ENCODE results near the gene CCDC134. TPM values are rescaled to one million over a fixed set of nuclear protein-coding genes. Genes with fewer than 3 reads are reported as not detected.
A peak's percentile ranks its signal among the peaks of the same experiment; 100 is the strongest.

CCDC134 gene
- total RNA-seq, 1 experiment from 2014 or later = 7.9 TPM

DNA sequence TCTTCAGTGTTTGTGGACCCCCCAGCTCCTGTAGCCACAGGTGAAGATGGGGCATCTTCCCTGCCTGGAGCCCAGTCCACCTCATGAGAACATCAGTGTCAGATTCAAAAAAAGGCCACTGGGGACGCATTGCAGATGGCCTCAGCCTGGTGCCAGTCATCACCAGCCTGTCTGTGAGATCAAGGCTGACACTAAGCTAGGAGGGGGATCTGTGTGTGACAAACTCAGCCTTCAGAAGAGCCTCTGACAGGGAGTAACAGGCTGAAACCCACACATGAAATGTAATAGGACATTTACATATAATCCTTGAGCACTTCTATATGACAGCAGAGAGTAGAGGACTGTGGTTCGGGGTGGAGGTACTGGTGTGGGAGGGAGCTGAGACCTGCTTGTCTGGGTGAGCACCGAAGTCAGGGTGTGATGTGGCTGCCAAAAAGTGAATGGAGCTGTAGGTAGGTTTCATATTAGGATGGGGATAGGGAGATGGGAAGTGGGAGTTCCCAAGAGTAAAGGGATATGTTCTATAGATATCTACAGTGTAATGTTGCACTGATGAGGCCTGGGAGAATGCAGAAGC, 20.5 kb upstream of the CCDC134 start:
- DNase-seq (no peak), ATAC-seq (no peak)
- no peak overlapping the region for H3K4me2 ChIP-seq (ENCODE audit: low read length)
- no peaks in the 10 kb centered on the region for H3K4me1 ChIP-seq (ENCODE audit: insufficient read depth, low read length)
- BruUV-seq (replicated peaks) = no TSS peak
- TF ChIP-seq EZH2phosphoT487 (IDR thresholded peaks at IDR 0.05; ENCODE audit: borderline replicate concordance, low read length) (no peak), EZH2 (IDR thresholded peaks at IDR 0.05; ENCODE audit: low read length, unreplicated experiment) (no peak), CTCF (conservative IDR thresholded peaks at IDR 0.05; ENCODE audit: low read depth, low read length) (no peak)
- H3K79me2 ChIP-seq (ENCODE audit: low read length) = no peaks in the 10 kb centered on the region
- no peak overlapping the region for H2AFZ ChIP-seq (ENCODE audit: low read length)
- H3K4me3 ChIP-seq (ENCODE audit: low read length) = no peak overlapping the region
- no peak overlapping the region for H3K9ac ChIP-seq (ENCODE audit: low read length)
- POLR2A ChIA-PET (ENCODE audit: unreplicated experiment) = no interaction called here
- CTCF ChIA-PET = interaction anchor here (2.0 kb wide), 1 partner anchor 33 kb away, joined by 6 read pairs; no protein-coding TSS in a partner anchor
- no peaks in the 10 kb centered on the region for H3F3A ChIP-seq (ENCODE audit: low read length, unreplicated experiment)
- no peaks in the 10 kb centered on the region for H3K9me2 ChIP-seq (replicated peaks; ENCODE audit: low read length)
- no peaks in the 10 kb centered on the region for H3K27me3 ChIP-seq (ENCODE audit: low read length)
- H3K9me3 ChIP-seq (ENCODE audit: low read length) = no peaks in the 10 kb centered on the region
- intact Hi-C loops (cut with micrococcal nuclease) = no loop called here
- H4K20me1 ChIP-seq (ENCODE audit: low read length) = no peaks in the 10 kb centered on the region
- H3K27ac ChIP-seq (ENCODE audit: low read length) = no peak overlapping the region
- H3K36me3 ChIP-seq (ENCODE audit: low read depth, low read length) = no peaks in the 10 kb centered on the region

DNA sequence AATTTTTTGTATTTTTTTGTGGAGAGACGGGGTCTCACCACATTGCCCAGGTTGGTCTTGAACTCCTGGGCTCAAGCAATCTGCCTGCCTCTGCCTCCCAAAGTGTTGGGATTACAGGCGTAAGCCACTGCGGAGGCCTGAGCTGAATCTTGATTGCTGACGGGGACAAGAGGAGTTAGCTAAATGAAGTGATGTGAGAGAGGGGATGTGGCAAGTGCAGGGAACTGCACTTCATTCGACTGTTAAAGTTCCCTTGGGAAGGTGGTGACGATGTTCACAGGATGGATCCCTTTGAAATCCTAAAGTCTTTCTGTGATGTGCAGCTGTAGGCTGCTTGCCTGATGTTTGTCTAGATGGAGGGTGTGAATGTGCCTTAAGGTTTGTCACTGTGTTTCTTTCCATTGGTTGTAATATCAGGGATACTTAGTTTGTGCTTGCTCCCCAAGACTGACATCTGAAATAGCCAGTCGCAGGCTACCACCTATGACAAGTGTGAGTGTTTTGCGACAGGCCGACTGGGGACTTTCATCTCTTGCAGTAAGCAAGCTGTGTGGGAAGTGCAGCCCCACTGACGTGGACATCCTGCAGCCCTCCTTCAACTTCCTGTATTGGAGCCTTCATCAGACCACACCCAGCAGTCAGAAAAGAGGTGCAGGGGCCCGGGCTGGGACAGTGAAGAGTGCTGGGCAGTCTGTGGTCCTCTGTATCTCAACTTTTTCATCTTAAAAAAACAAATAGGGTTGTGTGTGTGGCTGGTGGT, 19.6 kb upstream of the CCDC134 start:
- H3K79me2 ChIP-seq (ENCODE audit: low read length) = no peaks in the 10 kb centered on the region
- H3K36me3 ChIP-seq (ENCODE audit: low read depth, low read length) = no peaks in the 10 kb centered on the region
- no peak overlapping the region for H3K9ac ChIP-seq (ENCODE audit: low read length)
- TF ChIP-seq CTCF (conservative IDR thresholded peaks at IDR 0.05; ENCODE audit: low read depth, low read length) = no peak
- no peak for TF ChIP-seq EZH2 (IDR thresholded peaks at IDR 0.05; ENCODE audit: low read length, unreplicated experiment)
- TF ChIP-seq EZH2phosphoT487 (IDR thresholded peaks at IDR 0.05; ENCODE audit: borderline replicate concordance, low read length) = no peak
- no peak overlapping the region for H3K27ac ChIP-seq (ENCODE audit: low read length)
- no peak overlapping the region for H3K4me2 ChIP-seq (ENCODE audit: low read length)
- H4K20me1 ChIP-seq (ENCODE audit: low read length) = no peaks in the 10 kb centered on the region
- ATAC-seq (no peak; the same call in 1 of the 2 replicates), DNase-seq (no peak)
- intact Hi-C loops (cut with micrococcal nuclease) = no loop called here
- no peaks in the 10 kb centered on the region for H3K9me3 ChIP-seq (ENCODE audit: low read length)
- no peaks in the 10 kb centered on the region for H3K9me2 ChIP-seq (replicated peaks; ENCODE audit: low read length)
- H3K27me3 ChIP-seq (ENCODE audit: low read length) = no peaks in the 10 kb centered on the region
- no TSS peak for BruUV-seq (replicated peaks)
- ChIA-PET POLR2A (ENCODE audit: unreplicated experiment) (interaction anchor here (0.6 kb wide), 1 partner anchor 35 kb away, joined by 3 read pairs; no protein-coding TSS in a partner anchor), CTCF (interaction anchor here (2.0 kb wide), 1 partner anchor 34 kb away, joined by 6 read pairs; no protein-coding TSS in a partner anchor)
- H2AFZ ChIP-seq (ENCODE audit: low read length) = 0 out of 2 replicates have a peak overlapping the region, but pooled peaks have one; percentile 22
- no peaks in the 10 kb centered on the region for H3K4me1 ChIP-seq (ENCODE audit: insufficient read depth, low read length)
- no peaks in the 10 kb centered on the region for H3F3A ChIP-seq (ENCODE audit: low read length, unreplicated experiment)
- no peak overlapping the region for H3K4me3 ChIP-seq (ENCODE audit: low read length)
